ENCODE results near the gene ZC2HC1B.

GRCh38 chr6:143949962-143950361 is 85.7 kb downstream of the ZC2HC1B start:
- TF ChIP-seq SRF (CRISPR knock-in tag; IDR thresholded peaks at IDR 0.05) (no peak), RNF219 (CRISPR knock-in tag; IDR thresholded peaks at IDR 0.05) (no peak), DPF2 (IDR thresholded peaks at IDR 0.05) (no peak), NFYB (IDR thresholded peaks at IDR 0.05; ENCODE audit: extremely low read depth, insufficient read length) (no peak)
- TF ChIP-seq, protein P1, sequence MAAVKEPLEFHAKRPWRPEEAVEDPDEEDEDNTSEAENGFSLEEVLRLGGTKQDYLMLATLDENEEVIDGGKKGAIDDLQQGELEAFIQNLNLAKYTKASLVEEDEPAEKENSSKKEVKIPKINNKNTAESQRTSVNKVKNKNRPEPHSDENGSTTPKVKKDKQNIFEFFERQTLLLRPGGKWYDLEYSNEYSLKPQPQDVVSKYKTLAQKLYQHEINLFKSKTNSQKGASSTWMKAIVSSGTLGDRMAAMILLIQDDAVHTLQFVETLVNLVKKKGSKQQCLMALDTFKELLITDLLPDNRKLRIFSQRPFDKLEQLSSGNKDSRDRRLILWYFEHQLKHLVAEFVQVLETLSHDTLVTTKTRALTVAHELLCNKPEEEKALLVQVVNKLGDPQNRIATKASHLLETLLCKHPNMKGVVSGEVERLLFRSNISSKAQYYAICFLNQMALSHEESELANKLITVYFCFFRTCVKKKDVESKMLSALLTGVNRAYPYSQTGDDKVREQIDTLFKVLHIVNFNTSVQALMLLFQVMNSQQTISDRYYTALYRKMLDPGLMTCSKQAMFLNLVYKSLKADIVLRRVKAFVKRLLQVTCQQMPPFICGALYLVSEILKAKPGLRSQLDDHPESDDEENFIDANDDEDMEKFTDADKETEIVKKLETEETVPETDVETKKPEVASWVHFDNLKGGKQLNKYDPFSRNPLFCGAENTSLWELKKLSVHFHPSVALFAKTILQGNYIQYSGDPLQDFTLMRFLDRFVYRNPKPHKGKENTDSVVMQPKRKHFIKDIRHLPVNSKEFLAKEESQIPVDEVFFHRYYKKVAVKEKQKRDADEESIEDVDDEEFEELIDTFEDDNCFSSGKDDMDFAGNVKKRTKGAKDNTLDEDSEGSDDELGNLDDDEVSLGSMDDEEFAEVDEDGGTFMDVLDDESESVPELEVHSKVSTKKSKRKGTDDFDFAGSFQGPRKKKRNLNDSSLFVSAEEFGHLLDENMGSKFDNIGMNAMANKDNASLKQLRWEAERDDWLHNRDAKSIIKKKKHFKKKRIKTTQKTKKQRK (IDR thresholded peaks at IDR 0.05; ENCODE audit: borderline replicate concordance, low read depth, low read length): no peak

Data from K562 (cell line).